ENCODE results near the gene ZNF766.

The ZNF766 gene

GRCh38 chr19:52230685-52231084, 38.7 kb upstream of the ZNF766 start:
- TF ChIP-seq TCF4 (CRISPR knock-in tag; IDR thresholded peaks at IDR 0.05; ENCODE audit: borderline replicate concordance) (no peak), ESRRG (CRISPR knock-in tag; IDR thresholded peaks at IDR 0.05) (no peak), ZFP3 (CRISPR knock-in tag; IDR thresholded peaks at IDR 0.05) (no peak), ISL1 (CRISPR knock-in tag; IDR thresholded peaks at IDR 0.05) (no peak), ZC3H10 (CRISPR knock-in tag; IDR thresholded peaks at IDR 0.05) (no peak), OSR1 (CRISPR knock-in tag; IDR thresholded peaks at IDR 0.05) (no peak), ZNF565 (CRISPR knock-in tag; conservative IDR thresholded peaks at IDR 0.05; ENCODE audit: low read depth) (no peak), GLIS3 (CRISPR knock-in tag; IDR thresholded peaks at IDR 0.05) (no peak), ZFP30 (CRISPR knock-in tag; IDR thresholded peaks at IDR 0.05) (no peak), ARNTL (CRISPR knock-in tag; IDR thresholded peaks at IDR 0.05; ENCODE audit: borderline replicate concordance, low read depth) (no peak), CSDC2 (CRISPR knock-in tag; IDR thresholded peaks at IDR 0.05) (no peak), ZNF8 (CRISPR knock-in tag; IDR thresholded peaks at IDR 0.05) (no peak), BACH2 (CRISPR knock-in tag; IDR thresholded peaks at IDR 0.05; ENCODE audit: borderline replicate concordance) (no peak), PPARA (CRISPR knock-in tag; IDR thresholded peaks at IDR 0.05; ENCODE audit: borderline replicate concordance) (no peak)
- ATAC-seq: no peak; the same call in 1 of the 3 replicates

- TF ChIP-seq TOX (CRISPR knock-in tag; IDR thresholded peaks at IDR 0.05; ENCODE audit: borderline replicate concordance): no peak
- no peak for TF ChIP-seq PATZ1 (CRISPR knock-in tag; IDR thresholded peaks at IDR 0.05; ENCODE audit: borderline replicate concordance)
- ATAC-seq: peak; percentile 37; the same call in 2 of the 3 replicates
These were observed 38.1 kb upstream of the ZNF766 start for GRCh38 chr19:52231154-52231910.

- ATAC-seq: no peak
- TF ChIP-seq CSRNP3 (CRISPR knock-in tag; IDR thresholded peaks at IDR 0.05) (no peak), RARB (CRISPR knock-in tag; IDR thresholded peaks at IDR 0.05) (no peak), GLIS3 (CRISPR knock-in tag; IDR thresholded peaks at IDR 0.05) (no peak), ARNTL (CRISPR knock-in tag; IDR thresholded peaks at IDR 0.05; ENCODE audit: borderline replicate concordance, low read depth) (no peak), CREB5 (CRISPR knock-in tag; IDR thresholded peaks at IDR 0.05; ENCODE audit: low read depth) (no peak), ZFP30 (CRISPR knock-in tag; IDR thresholded peaks at IDR 0.05) (no peak), TSHZ2 (CRISPR knock-in tag; IDR thresholded peaks at IDR 0.05) (no peak), POU6F1 (CRISPR knock-in tag; IDR thresholded peaks at IDR 0.05; ENCODE audit: borderline replicate concordance, low read depth) (no peak), ZNF565 (CRISPR knock-in tag; conservative IDR thresholded peaks at IDR 0.05; ENCODE audit: low read depth) (no peak)
These were observed 35.0 kb upstream of the ZNF766 start for GRCh38 chr19:52234406-52234805.

Measured in SK-N-SH treated with all-trans-retinoic acid at 6 μM for 48 hours (cell line).